GM19238 (cell line): ENCODE measurements around the gene ATP8A2.

ENCODE experiments used
- DNase-seq: peaks from one replicate; pipeline ENCODE4 v3.0.0; 2011; ENCODE audit warnings: low spot score; ENCODE audit not compliant: insufficient read length

Gene ATP8A2

DNA sequence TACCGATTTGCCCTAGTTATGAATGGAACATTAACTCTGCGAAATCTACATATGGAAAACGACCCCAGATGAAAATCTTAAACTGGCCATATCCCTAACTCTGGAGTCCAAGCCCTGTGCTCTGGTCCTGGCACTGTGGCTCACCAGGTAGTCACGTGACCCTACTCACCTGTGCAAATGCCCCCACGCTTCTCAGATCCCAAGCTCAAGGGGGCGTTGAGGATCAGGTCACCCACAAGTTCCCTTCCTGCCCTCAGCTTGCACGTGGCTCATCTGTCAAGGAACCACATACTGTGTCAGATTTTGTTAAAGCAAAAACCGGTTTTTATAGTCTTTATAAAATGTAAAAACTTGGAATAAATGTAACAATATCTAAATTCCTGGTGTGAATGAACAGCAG is 356.0 kb downstream of the ATP8A2 start:
- no peak for DNase-seq

DNA sequence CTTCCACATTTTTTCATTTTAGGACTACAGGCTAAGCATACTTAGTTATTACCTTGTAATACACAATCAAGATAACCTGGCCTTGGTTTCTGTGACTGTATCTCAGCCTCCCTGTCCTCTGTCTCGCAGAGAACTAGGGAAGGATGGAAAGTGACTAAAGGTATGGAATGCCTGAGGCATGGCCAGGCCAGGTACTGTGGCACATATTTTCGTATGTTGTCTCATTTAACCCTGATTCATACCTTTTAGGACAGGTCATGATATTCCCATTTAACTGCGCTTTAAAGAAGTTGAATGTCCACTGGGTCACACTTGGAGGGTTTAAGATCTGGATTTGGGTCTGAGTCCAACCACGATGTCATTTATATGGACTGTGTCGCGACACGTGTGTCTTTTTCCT is 357.4 kb downstream of the ATP8A2 start:
- DNase-seq: no peak

DNA sequence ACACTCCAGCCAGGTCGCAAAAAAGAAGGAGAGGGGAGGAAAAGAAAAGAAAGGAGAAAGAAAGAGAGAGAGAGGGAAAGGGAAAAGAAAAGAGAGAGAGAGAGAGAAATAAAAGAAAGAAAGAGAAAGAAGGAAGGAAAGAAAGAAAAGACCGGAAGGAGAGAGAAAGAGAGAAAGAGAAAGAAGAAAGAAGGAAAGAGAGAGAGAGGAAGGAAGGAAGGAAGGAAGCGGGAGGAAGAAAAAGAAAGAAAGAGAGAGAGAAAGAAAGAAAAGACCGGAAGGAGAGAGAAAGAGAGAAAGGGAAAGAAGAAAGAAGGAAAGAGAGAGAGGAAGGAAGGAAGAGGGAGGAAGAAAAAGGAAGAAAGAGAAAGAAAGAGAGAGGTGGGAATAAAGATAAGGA is 359.3 kb downstream of the ATP8A2 start:
- no peak for DNase-seq

DNA sequence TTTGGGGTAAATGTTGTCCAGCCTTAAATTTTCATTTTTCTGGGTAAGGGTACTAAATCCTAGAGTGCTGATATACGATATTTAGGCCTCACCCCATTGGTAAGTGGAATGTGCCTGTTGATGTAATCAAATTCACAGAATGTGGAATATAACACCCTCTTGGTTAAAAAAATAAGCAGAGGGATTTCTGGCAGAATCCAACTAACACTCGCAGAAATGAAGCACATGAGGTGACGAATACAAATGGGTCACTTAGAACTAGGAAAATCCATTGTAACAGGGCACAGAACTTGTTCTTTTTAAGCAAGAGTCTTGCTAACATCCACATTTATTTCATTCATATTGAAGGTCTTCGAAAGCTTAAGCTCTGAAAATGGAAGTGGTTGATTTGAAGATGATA is 359.8 kb downstream of the ATP8A2 start:
- DNase-seq: no peak

DNA sequence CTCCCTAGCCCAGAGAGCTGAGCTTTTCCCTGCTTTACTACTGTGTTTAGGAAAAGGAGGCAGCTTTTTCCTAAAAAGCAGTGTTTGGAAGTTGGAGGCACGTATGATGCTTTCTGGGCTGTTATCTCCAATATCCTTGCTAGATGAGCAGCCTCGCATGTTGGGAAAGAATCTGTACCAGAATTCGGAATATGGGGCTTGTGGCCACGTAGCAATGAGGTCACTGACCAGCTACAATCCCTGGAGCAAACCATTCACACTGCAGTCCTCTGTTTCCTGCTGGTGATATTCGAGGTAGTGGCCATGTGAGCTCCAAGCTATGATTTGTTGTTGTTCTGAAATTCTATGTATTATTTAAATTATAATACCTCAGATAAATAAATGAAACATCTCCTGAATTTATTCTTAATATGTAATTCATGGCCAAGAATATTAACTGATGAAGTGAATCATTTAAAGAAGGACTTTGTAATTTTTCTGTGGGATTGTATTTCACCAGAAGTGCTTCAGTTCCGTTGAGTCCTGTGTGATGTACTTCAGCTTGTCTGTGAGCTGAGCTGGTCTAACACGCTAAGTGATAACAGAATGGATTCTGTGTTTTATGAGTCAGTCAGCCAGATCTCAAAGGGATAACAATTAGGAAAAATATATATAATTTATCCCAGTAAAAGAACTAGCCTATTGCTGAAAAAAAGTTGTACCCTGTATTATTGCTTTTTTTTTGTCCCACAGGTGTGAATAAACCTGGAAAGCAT is 360.5 kb downstream of the ATP8A2 start:
- no peak for DNase-seq

DNA sequence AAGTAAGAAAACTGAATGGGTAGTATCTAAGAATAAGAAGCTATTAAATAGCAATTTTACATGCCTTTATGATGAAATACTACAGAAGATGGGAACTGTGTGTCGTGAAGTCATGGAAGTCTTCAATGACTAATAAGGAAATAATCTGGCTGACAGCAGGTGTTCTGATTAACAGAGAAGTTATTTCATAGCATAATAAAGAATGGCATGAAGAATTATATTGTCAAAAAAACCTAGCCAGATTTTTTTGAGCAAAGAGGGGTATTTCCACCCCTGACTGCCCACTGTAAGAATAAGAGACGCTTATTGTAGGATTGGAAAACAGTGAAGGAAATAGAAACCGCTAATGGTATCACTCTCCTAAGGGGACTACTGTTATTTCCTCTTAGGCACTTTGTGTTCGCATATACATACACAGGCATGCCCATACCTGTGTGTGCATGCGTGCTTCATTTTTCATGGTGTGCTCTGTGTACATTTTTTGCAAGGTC is 361.3 kb downstream of the ATP8A2 start:
- no peak for DNase-seq

DNA sequence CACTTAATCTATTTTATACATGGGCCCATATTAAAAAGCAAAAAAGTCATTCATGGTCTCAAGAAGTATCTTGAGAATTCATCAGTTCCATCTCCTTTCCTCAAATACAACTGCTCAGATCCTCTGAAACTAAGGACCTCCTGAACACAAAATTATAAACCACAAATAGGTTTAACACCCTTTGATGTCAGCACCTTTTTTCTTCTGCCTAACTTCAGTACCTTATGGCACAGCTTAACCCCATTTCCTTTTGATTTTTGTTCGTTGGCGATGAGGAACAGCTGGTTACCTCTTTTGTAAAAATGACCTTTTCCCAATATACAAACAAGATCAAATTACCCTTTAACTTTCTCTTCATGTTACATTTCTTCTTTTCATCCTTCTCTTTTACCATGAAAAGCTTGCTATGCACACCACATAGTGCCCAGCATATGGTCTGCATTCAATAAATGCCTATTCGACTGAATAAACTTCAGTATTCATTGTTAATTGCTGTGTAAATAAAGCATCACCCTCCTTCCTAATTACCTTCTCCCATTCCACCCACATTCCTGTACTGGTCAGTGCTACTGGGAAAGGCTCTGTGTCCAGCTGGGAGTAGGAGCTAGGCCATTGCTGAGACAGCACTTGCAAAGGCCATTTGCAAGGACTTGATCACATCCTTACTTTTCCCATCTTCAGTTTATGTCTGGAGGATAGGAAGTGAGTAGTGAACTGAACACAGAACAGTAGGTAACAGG is 362.1 kb downstream of the ATP8A2 start:
- no peak for DNase-seq

DNA sequence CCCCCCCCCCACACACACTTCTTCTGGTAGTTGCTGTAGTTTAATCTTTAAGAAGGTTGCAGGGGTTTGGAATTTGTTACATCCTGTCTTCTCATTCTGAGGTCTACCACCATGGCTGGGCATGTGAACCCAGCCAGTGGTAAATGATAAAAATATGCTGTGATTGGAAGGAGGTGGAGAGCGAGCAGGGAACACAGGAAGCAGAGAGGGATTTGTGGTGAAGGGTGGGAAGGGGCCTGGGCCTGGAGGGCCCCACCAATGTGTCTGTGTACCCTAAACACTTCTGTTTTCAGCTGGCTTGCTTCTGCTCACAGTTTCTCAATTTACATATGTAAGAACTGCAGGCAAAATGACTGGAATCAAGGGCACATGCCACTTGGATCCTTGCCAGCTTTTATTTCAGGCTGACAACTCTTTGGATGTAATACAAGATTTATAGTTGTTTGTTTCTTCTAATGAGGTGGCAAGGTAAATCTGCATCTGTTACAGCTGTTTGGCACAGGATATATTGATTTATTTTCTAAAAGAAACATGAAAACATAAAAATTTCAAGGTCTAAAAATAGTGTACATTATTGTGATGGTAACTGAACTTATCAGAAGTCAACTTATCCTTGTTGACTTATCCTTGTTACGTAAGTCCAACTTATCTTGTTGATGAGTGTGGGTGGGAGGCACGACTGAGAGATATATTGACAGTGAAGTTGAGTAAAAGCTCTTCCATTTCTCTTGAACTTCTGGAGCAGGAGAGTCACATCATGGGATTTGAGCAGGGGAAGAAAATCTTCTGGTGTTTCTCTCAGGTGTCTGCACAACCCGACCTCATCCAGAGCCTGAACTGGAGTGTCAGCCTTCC is 366.8 kb downstream of the ATP8A2 start:
- DNase-seq: no peak

DNA sequence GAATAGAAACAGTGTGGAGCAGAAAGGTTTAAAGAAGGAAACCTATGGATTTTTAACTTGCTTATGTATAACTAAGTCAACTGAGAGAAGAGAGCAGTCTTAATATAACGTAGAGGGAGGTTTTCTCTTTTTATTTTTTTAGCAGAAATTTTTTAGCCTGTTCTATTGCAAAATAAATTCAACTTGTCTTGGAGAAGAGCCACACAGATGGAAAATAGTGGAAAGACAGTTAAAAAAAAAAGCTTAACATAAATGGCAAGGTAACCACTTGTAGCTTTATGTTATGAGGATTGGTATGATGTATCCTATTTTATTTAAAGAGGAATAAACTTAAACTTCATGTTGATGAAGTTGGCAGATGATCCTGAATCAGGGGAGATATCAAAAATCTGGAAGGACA is 367.6 kb downstream of the ATP8A2 start:
- no peak for DNase-seq

DNA sequence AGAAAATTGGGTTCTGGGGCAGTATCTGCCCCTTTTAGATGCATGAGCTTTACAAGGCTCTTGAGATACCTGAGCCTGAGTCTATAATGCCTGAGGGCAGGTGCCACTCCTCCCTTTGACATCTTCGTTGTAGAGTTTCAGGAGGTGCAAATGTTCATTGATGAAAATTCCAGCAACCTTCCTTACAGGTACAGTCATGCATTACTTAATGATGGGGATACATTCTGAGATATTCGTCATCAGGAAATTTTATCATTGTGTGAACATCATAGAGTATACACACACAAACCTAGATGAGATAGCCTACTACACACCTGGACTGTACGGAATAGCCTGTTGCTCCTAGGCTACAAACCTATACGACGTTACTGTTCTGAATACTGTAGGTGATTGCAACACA is 370.0 kb downstream of the ATP8A2 start:
- no peak for DNase-seq

DNA sequence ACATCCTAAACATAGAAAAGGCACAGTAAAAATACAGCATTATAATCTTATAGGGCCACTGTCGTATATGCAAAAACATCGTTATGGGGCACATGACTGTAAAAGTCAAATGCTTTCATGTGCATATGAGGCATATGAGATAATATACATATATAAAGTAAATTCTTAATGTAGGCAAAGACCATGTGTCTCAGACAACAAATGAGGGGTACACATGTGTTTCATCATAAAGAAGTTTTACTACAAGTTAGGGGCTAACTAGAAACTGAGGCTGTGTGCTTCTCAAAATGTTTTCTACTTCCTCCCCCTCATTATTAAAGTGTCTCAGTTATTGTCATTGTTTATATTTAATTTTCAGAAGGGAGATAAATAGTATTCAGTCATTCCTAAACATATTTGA is 370.4 kb downstream of the ATP8A2 start:
- DNase-seq: no peak

DNA sequence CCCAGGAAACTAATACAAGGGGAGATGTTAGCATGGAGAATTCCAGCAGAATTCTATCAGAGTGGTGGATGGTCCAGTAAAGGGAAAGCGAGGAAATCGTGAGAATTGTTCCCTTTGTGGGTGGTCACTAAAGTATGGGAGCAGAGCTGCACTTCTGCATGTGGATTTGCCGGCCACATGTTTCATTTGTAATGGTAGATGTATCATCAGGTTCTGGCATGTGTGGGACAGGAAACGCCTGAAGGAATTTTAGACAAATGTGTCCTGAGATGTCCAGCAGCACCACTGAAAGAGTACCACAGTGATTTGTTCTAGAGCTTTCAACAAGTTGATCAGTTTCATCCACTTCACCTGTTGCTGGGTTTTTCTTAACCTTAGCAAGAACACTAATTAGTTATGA is 371.6 kb downstream of the ATP8A2 start:
- no peak for DNase-seq

DNA sequence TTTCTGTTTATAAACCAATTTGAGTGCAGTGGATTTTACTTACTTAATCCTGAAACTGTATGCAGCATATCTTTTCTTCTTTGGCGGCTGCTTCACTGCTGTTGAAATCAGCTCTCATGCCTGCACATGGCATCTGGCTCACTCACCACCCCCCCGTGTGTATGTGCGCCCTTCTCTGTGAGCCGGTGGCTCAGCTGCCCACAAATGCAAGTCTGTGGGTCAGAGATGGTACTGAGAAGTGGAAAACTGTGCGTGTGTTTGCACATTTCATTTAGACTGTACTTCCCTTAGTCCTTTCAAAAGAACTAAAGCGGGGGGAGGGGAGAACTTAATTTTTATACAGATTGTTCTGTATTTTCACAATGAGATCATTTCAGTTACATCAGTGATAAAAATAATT is 372.4 kb downstream of the ATP8A2 start:
- no peak for DNase-seq

DNA sequence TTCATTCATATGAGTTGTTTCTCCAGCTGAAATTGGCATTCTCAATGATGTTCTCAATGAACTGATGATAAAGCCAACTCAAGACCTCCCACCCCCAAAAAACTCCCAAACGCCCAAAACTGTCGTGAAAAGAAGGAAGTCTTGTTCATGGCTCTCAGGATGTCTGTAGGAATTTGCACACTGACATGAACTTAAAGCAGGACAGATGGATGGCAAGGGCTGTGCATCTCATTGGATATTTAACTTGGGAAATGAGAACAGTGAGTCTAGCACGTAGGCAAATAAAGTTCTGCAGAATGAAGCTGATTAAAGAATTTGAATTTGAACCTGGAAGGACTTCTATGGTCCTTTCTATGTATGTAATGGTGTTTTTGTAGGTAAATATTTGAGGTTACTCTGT is 374.4 kb downstream of the ATP8A2 start:
- no peak for DNase-seq

DNA sequence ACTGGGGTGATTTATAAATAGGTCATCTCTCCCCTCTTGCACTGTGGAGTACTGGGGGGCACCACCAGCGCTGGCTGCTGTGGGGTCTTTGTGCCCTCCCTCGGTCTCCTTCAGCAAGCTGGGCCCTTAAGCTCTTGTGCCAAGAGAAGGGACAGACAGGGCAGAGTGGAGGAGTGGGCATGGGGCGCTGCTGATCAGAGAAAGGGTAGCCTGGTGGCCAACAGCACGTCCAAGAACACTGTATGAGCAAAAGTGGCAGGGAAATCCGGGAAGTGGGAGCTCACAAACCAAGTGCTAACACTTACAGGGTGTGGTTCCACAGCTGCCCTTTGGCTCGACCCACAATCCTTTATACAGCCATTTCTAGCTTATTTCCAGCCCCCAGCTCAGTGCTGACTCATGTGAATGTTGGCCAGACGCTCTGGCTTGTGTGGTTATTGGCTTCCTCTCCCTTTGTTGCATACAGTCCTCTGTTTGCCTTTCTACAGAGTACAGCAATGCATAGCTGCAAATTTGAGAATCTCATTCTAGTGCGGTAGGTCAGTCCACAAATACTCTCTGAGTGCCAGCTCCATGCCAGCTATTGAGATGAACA is 381.3 kb downstream of the ATP8A2 start:
- DNase-seq: no peak

DNA sequence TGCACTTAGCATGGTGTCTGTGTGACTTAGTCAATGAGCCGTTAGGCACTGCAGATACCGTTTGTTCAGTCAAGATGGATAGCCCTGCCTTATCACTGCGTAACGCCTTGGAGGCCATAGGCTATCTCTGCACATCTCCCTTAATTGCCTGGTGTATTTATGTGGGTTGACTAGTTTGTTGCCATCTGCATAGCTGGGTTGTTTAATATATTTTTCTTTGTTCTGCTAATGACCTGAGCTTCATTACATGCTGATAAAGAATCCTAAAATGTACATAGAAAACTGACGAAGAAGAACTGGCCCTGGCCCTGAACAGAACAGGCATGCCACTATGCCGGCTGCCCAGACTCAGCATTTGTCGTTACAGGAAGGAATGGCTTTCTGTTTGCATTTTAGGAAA is 382.2 kb downstream of the ATP8A2 start:
- DNase-seq: no peak

DNA sequence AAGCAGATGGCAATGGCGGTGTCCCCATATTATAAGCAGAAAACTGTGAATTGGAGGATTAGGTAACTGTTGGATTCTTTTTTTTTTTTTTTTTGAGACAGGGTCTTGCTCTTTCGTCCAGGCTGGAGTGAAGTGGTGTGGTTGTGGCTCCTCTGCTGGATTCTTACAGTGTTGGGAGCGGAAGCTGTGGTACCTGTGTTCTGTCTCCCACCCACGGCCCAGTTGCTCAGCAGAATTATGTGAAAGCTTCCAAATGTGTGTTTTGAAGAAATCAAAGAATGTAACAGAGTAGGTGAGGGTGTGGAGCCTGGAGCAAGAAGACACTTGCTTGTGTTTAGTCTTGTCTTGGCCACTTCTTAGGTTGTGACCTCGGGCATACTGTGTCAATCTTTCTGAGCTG is 384.5 kb downstream of the ATP8A2 start:
- no peak for DNase-seq

DNA sequence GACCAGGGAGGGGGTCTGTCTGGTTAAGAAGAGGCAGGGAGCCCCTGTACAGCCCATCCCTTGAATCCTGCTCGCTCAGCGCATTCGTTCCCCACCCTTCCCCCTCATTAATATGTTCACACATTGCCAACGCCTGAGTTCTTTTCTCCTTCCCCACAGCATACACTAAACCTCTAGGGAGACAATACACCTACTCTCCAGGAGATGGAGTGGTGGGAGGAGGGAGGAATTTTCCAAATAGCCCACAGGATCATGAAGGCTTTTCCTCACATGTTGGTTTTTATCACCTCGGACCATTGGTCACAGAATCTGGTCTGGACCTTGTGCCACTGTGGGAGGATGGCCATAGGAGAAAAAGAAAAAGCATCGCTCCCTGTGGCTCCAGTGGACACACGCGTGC is 385.1 kb downstream of the ATP8A2 start:
- no peak for DNase-seq

DNA sequence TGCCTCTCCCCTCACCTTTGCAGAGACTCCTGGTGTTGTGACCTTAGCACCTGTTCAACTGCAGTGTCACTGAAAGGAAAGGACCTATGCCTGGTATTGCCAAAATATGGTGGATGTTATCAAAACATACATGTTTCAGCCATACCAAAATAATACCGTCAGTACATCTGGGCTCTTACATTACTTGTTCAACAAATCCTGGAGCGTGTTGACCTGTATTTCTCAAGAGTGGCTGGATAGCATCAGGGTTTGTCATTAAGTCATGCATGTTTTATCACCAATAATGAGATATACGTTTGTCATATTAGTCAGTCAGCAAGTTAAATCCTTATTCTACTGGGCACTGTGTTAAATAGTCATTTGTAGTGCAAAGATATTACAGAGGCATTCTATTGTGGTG is 389.3 kb downstream of the ATP8A2 start:
- DNase-seq: no peak

DNA sequence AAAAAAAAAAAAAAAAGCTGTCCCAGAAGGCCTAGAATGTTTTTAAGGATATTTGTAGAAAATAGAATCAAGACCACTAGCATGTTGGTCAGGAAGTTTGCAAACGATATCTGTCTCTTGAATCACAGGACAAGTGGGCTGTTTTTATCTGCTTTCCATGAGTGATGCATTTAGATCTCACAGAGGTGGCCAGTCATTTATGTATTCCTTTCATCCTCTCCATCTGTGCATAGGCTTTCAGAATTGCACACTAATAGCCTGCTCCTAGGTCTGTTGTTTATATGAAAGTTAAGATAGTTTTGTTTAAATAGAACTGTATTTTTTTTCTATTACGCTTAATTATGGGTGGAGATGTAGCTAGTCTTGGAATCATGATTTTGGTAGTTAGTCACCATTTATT is 390.5 kb downstream of the ATP8A2 start:
- DNase-seq: no peak

DNA sequence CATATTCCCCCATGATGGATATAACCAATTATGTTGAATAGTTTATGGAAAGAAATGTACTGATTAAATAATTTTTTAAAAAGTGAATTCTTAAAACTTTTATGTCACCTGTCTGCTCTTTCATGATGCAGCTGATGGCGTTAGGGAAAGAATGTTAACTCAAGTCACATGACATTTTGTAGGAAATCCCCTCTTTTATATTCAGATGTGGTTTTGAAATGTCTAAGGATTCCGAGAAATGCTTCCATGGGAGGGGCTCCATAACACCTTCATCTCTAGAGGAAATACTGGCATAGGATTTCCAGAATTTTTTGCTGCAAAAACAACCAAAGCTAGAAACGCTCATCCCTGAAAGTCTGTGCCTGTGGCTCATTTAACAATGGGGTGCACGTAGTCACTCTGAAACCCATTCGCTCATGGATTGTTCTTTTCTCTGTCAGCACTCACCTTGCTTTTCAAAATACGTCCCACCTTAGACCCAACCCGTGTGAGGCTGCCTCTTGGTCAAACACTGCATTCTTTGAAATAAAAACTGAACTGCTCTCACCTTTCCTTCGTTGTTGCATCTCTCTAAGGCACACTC is 391.1 kb downstream of the ATP8A2 start:
- DNase-seq: no peak
